Endothelial cell of umbilical vein (primary cell): Measurements from ENCODE around the gene MINDY4.

Experiments used
- EZH2 ChIP-seq: IDR thresholded peaks from 2 replicates; pipeline ENCODE4 v1.6.1; 2012; ENCODE audit warnings: borderline replicate concordance, low read depth, mild to moderate bottlenecking, moderate library complexity, low read length, inconsistent platforms; ENCODE audit not compliant: severe bottlenecking
- POLR2A ChIP-seq: IDR thresholded peaks from 2 replicates; pipeline ENCODE4 v1.6.1; 2012; ENCODE audit warnings: low read depth, mild to moderate bottlenecking, control low read depth, low read length
- POLR2AphosphoS5 ChIP-seq: IDR thresholded peaks from 2 replicates; pipeline ENCODE4 v1.6.1; 2012; ENCODE audit warnings: low read depth, mild to moderate bottlenecking, control low read depth, low read length, moderate library complexity; ENCODE audit not compliant: insufficient read depth
- TF ChIP-seq, protein P1 (sequence below), 2 donors: IDR thresholded peaks; 1 replicate in 1 of 2; 2 replicates in 1 of 2; pipeline ENCODE4 v1.5.1; 2011; ENCODE audit warnings: low read length in 2 of 2, mild to moderate bottlenecking in 2 of 2, moderate library complexity in 2 of 2, control low read depth in 1 of 2, inconsistent platforms in 1 of 2, low read depth in 1 of 2; ENCODE audit not compliant: insufficient read depth in 1 of 2; ENCODE audit errors: extremely low read depth in 1 of 2
- TF ChIP-seq, protein P2 (sequence below): IDR thresholded peaks from 2 replicates; pipeline ENCODE4 v1.6.1; 2011; ENCODE audit not compliant: insufficient read depth, insufficient read length

DNA sequence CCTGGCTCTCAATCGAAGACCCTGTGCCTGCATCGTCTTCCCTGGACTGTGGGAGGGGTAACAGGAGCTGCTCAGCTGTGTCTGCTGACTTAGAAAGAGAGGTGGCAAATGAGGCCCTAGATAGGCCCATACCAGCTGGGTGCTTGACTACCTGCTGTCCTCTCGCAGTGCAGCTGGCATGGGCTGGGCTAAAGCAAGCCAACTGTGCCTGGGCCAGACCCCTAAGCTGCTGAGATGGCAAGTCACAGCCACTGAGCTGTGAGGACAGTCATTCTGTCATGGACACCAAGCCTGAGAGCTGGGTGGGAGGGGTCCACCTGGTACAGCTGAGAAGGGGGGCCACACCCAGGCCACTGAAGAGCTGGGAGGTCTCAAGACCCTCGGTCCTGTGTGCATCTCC is 94.6 kb downstream of the MINDY4 start:
- TF ChIP-seq, protein P1, sequence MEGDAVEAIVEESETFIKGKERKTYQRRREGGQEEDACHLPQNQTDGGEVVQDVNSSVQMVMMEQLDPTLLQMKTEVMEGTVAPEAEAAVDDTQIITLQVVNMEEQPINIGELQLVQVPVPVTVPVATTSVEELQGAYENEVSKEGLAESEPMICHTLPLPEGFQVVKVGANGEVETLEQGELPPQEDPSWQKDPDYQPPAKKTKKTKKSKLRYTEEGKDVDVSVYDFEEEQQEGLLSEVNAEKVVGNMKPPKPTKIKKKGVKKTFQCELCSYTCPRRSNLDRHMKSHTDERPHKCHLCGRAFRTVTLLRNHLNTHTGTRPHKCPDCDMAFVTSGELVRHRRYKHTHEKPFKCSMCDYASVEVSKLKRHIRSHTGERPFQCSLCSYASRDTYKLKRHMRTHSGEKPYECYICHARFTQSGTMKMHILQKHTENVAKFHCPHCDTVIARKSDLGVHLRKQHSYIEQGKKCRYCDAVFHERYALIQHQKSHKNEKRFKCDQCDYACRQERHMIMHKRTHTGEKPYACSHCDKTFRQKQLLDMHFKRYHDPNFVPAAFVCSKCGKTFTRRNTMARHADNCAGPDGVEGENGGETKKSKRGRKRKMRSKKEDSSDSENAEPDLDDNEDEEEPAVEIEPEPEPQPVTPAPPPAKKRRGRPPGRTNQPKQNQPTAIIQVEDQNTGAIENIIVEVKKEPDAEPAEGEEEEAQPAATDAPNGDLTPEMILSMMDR (IDR thresholded peaks at IDR 0.05; ENCODE audit: extremely low read depth in 1 of 2, insufficient read depth in 1 of 2, low read depth in 1 of 2, low read length in 2 of 2): no peak
- TF ChIP-seq POLR2AphosphoS5: no peak
- TF ChIP-seq, protein P2, sequence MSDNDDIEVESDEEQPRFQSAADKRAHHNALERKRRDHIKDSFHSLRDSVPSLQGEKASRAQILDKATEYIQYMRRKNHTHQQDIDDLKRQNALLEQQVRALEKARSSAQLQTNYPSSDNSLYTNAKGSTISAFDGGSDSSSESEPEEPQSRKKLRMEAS: no peak
- no peak for TF ChIP-seq POLR2A
- no peak for TF ChIP-seq EZH2
